ENCODE data around the gene SLFN5. TPM values are rescaled to one million over a fixed set of nuclear protein-coding genes. Genes with fewer than 3 reads are reported as not detected.

The SLFN5 gene
- total and polyA plus RNA-seq, 2 of the 13 experiments (the other 11 are each of a cell fraction or from before 2014, with no cell fraction given) = 0.25 to 0.35 TPM

GRCh38 chr17:35256629-35257028 is 13.8 kb downstream of the SLFN5 start (continued):
- TF ChIP-seq ZNF761 (CRISPR knock-in tag; conservative IDR thresholded peaks at IDR 0.05) (no peak), KMT2B (CRISPR knock-in tag; IDR thresholded peaks at IDR 0.05) (no peak), XRCC5 (optimal IDR thresholded peaks at IDR 0.05; ENCODE audit: low read length) (no peak), TP53 (CRISPR knock-in tag; conservative IDR thresholded peaks at IDR 0.05) (no peak), SRSF1 (optimal IDR thresholded peaks at IDR 0.05; ENCODE audit: low read depth, low read length) (no peak)

DNA sequence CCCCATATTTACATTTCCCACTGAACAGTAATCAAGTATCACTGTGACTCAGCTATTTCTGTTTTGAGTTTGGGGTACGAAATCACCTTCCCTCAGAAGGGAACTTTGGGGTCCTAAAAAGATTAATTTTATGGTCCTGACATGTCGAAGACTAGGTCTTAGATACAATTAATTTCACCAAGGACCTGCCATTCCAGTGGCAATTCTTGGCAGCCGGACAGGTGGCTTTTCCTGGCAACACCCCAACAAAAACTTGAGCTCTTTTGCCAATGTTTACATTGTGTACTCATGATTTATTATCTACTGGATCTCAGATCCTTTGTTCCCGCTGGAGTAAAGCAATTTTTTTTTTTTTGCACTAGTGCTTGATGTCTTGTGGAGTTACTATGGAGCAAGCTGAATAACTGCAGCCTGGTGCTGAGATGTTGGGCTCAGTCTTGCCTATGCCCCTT is 14.4 kb downstream of the SLFN5 start:
- ChIA-PET CTCF (ENCODE audit: low intra/inter-chr PET ratio, low total read pairs) (no interaction called here), POLR2A (no interaction called here)
- Histone ChIP-seq H3K4me2 (ENCODE audit: low read depth, low read length) (no peak overlapping the region), H4K20me1 (ENCODE audit: insufficient read depth, low read length) (no peaks in the 10 kb centered on the region), H3K4me1 (ENCODE audit: insufficient read depth, low read length) (0 out of 2 replicates have a peak, but pooled peaks cover 6% of the 10 kb centered on the region), H2AFZ (ENCODE audit: low read length) (no peak overlapping the region), H3K79me2 (ENCODE audit: insufficient read depth, low read length) (no peaks in the 10 kb centered on the region), H3K4me3 (replicated peaks in 1 of 3; ENCODE audit: insufficient read depth in 1 of 3, low read depth in 2 of 3, low read length in 3 of 3) (no peak overlapping the region), H3K36me3 (replicated peaks in 1 of 2; ENCODE audit: control insufficient read depth in 1 of 2, insufficient read depth in 2 of 2, low read length in 2 of 2) (no peaks in the 10 kb centered on the region), H3K9me3 (ENCODE audit: low read length) (no peaks in the 10 kb centered on the region), H3K27me3 (ENCODE audit: control insufficient read depth in 1 of 2, insufficient read depth in 2 of 2, low read length in 2 of 2) (no peaks in the 10 kb centered on the region), H3K9ac (ENCODE audit: insufficient read depth, low read depth, low read length) (no peak overlapping the region), H3K27ac (ENCODE audit: extremely low read length, insufficient read depth, low read length) (no peak overlapping the region)
- no peak for ATAC-seq
- intact Hi-C loops (cut with micrococcal nuclease; ENCODE audit: unreplicated experiment) = no loop called here
- no peak for FAIRE-seq
- in situ Hi-C loops (cut with HindIII; ENCODE audit: extremely low pct_ligation_motif_present, low pct_unique_long_range_greater_than_20kb) = no loop called here
- WGBS (ENCODE audit: low lambda C conversion rate) = 7% methylated on average over 4 of the region's 4 CpGs
- no TSS peak for BruUV-seq (replicated peaks)
- TF ChIP-seq NCOA2 (CRISPR knock-in tag; IDR thresholded peaks at IDR 0.05) = no peak
- TF ChIP-seq KAT7 (CRISPR knock-in tag; IDR thresholded peaks at IDR 0.05; ENCODE audit: borderline replicate concordance) = no peak
- 0 out of 2 replicates have a peak, but pooled peaks have one; percentile 35 for TF ChIP-seq NFE2L2 (IDR thresholded peaks at IDR 0.05; ENCODE audit: low read length)
- no peak for TF ChIP-seq ZFP62 (CRISPR knock-in tag; IDR thresholded peaks at IDR 0.05)
- no peak for TF ChIP-seq ZNF563 (CRISPR knock-in tag; IDR thresholded peaks at IDR 0.05)
- no peak for TF ChIP-seq PLRG1 (conservative IDR thresholded peaks at IDR 0.05)
- no peak for TF ChIP-seq MIER3 (CRISPR knock-in tag; IDR thresholded peaks at IDR 0.05; ENCODE audit: borderline replicate concordance)
- peak; percentile 7 for DNase-seq (ENCODE audit: low spot score)
